HepG2 (cell line): ENCODE measurements around the gene SF3B2. TPM values are rescaled to one million over a fixed set of nuclear protein-coding genes. Genes with fewer than 3 reads are reported as not detected.

Experiments
- BCL6 ChIP-seq: IDR thresholded peaks from 2 replicates; pipeline ENCODE4 v1.6.1; 2016; ENCODE audit warnings: missing genetic modification reagents, missing compliant biosample characterization
- CREB1 ChIP-seq, 2 experiments: fragments of 450-650 bp in 1 of 2; IDR thresholded peaks; 2 replicates each; pipeline ENCODE4 v1.6.1; 2016 to 2017; ENCODE audit warnings: control low read depth in 1 of 2, mild to moderate bottlenecking in 1 of 2, missing compliant biosample characterization in 1 of 2, missing genetic modification characterization in 1 of 2
- HES4 ChIP-seq: sonication (generic); formaldehyde crosslinking; IDR thresholded peaks from 2 replicates; pipeline ENCODE4 v1.9.0; 2021; ENCODE audit warnings: mild to moderate bottlenecking, missing genetic modification reagents, borderline replicate concordance
- NCOA1 ChIP-seq: sonication (generic); formaldehyde crosslinking; IDR thresholded peaks from 2 replicates; pipeline ENCODE4 v1.9.0; 2021; ENCODE audit warnings: missing genetic modification reagents
- NFKBIZ ChIP-seq: IDR thresholded peaks from 2 replicates; pipeline ENCODE4 v1.6.1; 2018; ENCODE audit warnings: missing genetic modification reagents, missing compliant biosample characterization
- SRSF1 ChIP-seq: fragments of 200-400 bp; formaldehyde crosslinking; optimal IDR thresholded peaks from 2 replicates; pipeline ENCODE3; 2017; ENCODE audit warnings: mild to moderate bottlenecking, low read depth, low read length, moderate library complexity
- TAF1 ChIP-seq: sonication (generic); formaldehyde crosslinking; IDR thresholded peaks from 2 replicates; pipeline ENCODE4 v1.4.0; 2020; ENCODE audit warnings: missing genetic modification reagents
- TARDBP ChIP-seq: sonication (generic); formaldehyde crosslinking; IDR thresholded peaks from 2 replicates; pipeline ENCODE4 v1.8.0; 2022; ENCODE audit warnings: mild to moderate bottlenecking, missing genetic modification reagents
- TBP ChIP-seq: sonication (generic); formaldehyde crosslinking; IDR thresholded peaks from 2 replicates; pipeline ENCODE4 v1.5.0; 2020; ENCODE audit warnings: missing genetic modification reagents
- TBX2 ChIP-seq: sonication (generic); formaldehyde crosslinking; IDR thresholded peaks from 2 replicates; pipeline ENCODE4 v1.5.0; 2020; ENCODE audit warnings: missing genetic modification reagents, mild to moderate bottlenecking, borderline replicate concordance
- THAP11 ChIP-seq: IDR thresholded peaks from 2 replicates; pipeline ENCODE4 v1.6.1; 2016; ENCODE audit warnings: missing biosample characterization, missing genetic modification reagents
- TRIM24 ChIP-seq: sonication (generic); formaldehyde crosslinking; IDR thresholded peaks from 2 replicates; pipeline ENCODE4 v1.8.0; 2022; ENCODE audit warnings: mild to moderate bottlenecking, missing genetic modification reagents
- YEATS4 ChIP-seq: sonication (generic); formaldehyde crosslinking; IDR thresholded peaks from 2 replicates; pipeline ENCODE4 v1.4.0; 2020; ENCODE audit warnings: missing genetic modification reagents, borderline replicate concordance
- ZBTB3 ChIP-seq: sonication (generic); formaldehyde crosslinking; IDR thresholded peaks from 2 replicates; pipeline ENCODE4 v1.4.0; 2020; ENCODE audit warnings: low read depth, mild to moderate bottlenecking, moderate library complexity, missing genetic modification reagents, borderline replicate concordance
- ZIK1 ChIP-seq: sonication (generic); formaldehyde crosslinking; IDR thresholded peaks from 2 replicates; pipeline ENCODE4 v1.5.0; 2020; ENCODE audit warnings: mild to moderate bottlenecking, low read depth, missing genetic modification reagents, borderline replicate concordance
- ZNF598 ChIP-seq: sonication (generic); formaldehyde crosslinking; IDR thresholded peaks from 2 replicates; pipeline ENCODE4 v1.5.1; 2020; ENCODE audit warnings: mild to moderate bottlenecking, missing genetic modification reagents, borderline replicate concordance
- ZNF660 ChIP-seq: sonication (generic); formaldehyde crosslinking; IDR thresholded peaks from 2 replicates; pipeline ENCODE4 v1.5.1; 2020; ENCODE audit warnings: mild to moderate bottlenecking, low read depth, missing genetic modification reagents, borderline replicate concordance
- ZNF792 ChIP-seq: IDR thresholded peaks from 2 replicates; pipeline ENCODE4 v1.6.1; 2016
- ZNF816 ChIP-seq: sonication (generic); formaldehyde crosslinking; IDR thresholded peaks from 2 replicates; pipeline ENCODE4 v1.8.0; 2022; ENCODE audit warnings: missing genetic modification reagents, mild to moderate bottlenecking, borderline replicate concordance
- polyA plus RNA-seq, 8 experiments: library from polyadenylated mRNA; depleted of rRNA in 3 of 8; stranded (reverse) in 7 of 8; unstranded in 1 of 8; fragments of >200 nt; fragmentation: Illumina TruSeq in 4 of 8; extraction: Trizol in 4 of 8; gene quantifications; 2 replicates each; pipeline versions ENCODE4 v1.2.1 to v1.2.3, GENCODE V29; 2011 to 2016; ENCODE audit warnings: low read depth in 4 of 8, missing spikeins in 1 of 8, mixed read lengths in 1 of 8; ENCODE audit not compliant: insufficient read depth in 1 of 8
- total RNA-seq, 5 experiments: library from RNA; depleted of rRNA; stranded (reverse); fragments of >200 nt; fragmentation: Illumina TruSeq; extraction: Trizol; gene quantifications; 2 replicates each; pipeline ENCODE4 v1.2.3, GENCODE V29; 2016; ENCODE audit warnings: low read depth in 1 of 5
- TF ChIP-seq, protein P1 (sequence below): sonication (generic); formaldehyde crosslinking; IDR thresholded peaks from 2 replicates; pipeline ENCODE4 v1.5.0; 2020; ENCODE audit warnings: missing genetic modification reagents, mild to moderate bottlenecking, borderline replicate concordance
- TF ChIP-seq, protein P2 (sequence below): sonication (generic); formaldehyde crosslinking; IDR thresholded peaks from 2 replicates; pipeline ENCODE4 v1.4.0; 2020; ENCODE audit warnings: missing genetic modification reagents
- TF ChIP-seq, protein P3 (sequence below): fragments of 450-650 bp; IDR thresholded peaks from 2 replicates; pipeline ENCODE4 v1.6.1; 2016
- TF ChIP-seq, protein P4 (sequence below): sonication (generic); formaldehyde crosslinking; IDR thresholded peaks from 2 replicates; pipeline ENCODE4 v1.4.0; 2020; ENCODE audit warnings: missing genetic modification reagents, low read depth, mild to moderate bottlenecking, borderline replicate concordance

Gene SF3B2
- total and polyA plus RNA-seq, 2 of the 13 experiments (the other 11 are each of a cell fraction or from before 2014, with no cell fraction given) = 70.4 to 153 TPM

DNA sequence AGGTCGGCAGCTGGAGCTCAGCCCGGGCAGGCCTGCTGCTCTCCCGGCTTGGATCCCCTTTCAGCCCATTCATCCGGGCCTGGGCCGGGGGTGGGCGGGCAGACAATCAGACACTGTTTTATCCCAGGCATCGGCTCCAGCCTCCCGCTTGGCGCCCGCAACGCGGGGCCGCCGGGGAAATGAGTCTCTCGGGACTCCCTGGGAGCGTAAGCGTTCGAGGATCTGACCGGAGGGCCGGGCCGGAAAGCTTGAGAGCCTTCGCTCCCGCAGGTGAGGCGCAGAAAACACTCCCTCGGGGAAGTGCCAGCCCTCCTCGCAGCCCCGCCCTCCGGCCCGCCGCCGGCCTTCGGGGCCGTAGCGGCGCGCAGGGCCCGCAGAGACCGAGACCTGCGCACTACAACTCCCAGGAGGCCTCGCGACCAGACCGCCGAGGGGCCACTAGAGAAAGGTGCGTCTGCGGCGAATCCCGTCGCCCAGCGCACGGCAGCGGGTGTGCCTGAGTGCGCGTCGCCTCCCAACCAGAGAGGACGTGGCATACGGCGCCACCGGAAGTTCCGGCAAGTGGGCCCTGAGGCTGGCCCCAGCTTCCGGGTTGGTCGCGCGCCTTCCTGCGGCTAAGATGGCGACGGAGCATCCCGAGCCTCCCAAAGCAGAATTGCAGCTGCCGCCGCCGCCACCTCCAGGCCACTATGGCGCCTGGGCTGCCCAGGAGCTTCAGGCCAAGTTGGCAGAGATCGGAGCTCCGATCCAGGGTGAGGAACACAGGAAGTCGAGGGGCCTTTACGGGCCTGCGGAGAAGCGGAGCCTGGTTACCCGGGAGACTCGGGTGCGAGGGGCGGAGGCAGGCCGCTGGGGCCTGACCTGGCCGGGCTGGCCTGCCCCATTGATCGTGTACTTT lies at the start of gene SF3B2 (continued):
- TF ChIP-seq, protein P1, sequence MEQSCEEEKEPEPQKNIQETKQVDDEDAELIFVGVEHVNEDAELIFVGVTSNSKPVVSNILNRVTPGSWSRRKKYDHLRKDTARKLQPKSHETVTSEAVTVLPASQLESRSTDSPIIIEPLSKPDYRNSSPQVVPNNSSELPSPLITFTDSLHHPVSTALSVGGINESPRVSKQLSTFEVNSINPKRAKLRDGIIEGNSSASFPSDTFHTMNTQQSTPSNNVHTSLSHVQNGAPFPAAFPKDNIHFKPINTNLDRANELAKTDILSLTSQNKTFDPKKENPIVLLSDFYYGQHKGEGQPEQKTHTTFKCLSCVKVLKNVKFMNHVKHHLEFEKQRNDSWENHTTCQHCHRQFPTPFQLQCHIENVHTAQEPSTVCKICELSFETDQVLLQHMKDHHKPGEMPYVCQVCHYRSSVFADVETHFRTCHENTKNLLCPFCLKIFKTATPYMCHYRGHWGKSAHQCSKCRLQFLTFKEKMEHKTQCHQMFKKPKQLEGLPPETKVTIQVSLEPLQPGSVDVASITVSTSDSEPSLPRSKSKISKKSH (CRISPR knock-in tag) = peak; percentile 79; the same call in 1 of the 2 replicates
- TF ChIP-seq ZIK1 = peak; percentile 55; the same call in 1 of the 2 replicates
- TF ChIP-seq ZNF816 (CRISPR knock-in tag) = peak; percentile 80
- no peak for TF ChIP-seq ZNF660 (CRISPR knock-in tag)
- peak; percentile 70; the same call in 1 of the 2 replicates for TF ChIP-seq TARDBP (CRISPR knock-in tag)
- peak; percentile 88 for TF ChIP-seq CREB1 (IDR thresholded peaks at IDR 0.05)
- TF ChIP-seq CREB1 (CRISPR knock-in tag; IDR thresholded peaks at IDR 0.05) = peak; percentile 93
- TF ChIP-seq YEATS4 (CRISPR knock-in tag) = peak; percentile 94
- peak; percentile 89 for TF ChIP-seq TBX2 (CRISPR knock-in tag)
- TF ChIP-seq, protein P2, sequence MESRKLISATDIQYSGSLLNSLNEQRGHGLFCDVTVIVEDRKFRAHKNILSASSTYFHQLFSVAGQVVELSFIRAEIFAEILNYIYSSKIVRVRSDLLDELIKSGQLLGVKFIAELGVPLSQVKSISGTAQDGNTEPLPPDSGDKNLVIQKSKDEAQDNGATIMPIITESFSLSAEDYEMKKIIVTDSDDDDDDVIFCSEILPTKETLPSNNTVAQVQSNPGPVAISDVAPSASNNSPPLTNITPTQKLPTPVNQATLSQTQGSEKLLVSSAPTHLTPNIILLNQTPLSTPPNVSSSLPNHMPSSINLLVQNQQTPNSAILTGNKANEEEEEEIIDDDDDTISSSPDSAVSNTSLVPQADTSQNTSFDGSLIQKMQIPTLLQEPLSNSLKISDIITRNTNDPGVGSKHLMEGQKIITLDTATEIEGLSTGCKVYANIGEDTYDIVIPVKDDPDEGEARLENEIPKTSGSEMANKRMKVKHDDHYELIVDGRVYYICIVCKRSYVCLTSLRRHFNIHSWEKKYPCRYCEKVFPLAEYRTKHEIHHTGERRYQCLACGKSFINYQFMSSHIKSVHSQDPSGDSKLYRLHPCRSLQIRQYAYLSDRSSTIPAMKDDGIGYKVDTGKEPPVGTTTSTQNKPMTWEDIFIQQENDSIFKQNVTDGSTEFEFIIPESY (CRISPR knock-in tag) = 0 out of 2 replicates have a peak, but pooled peaks have one; percentile 6
- TF ChIP-seq TAF1 = peak; percentile 96
- no peak for TF ChIP-seq TRIM24
- TF ChIP-seq ZNF598 (CRISPR knock-in tag) = peak; percentile 88
- TF ChIP-seq THAP11 (CRISPR knock-in tag) = peak; percentile 99
- TF ChIP-seq ZNF792 (CRISPR knock-in tag) = peak; percentile 42; the same call in 1 of the 2 replicates
- TF ChIP-seq TBP = no peak
- peak; percentile 37; the same call in 1 of the 2 replicates for TF ChIP-seq BCL6 (CRISPR knock-in tag)
- peak; percentile 73 for TF ChIP-seq SRSF1
- peak; percentile 26; the same call in 1 of the 2 replicates for TF ChIP-seq NCOA1 (CRISPR knock-in tag)
- TF ChIP-seq, protein P3, sequence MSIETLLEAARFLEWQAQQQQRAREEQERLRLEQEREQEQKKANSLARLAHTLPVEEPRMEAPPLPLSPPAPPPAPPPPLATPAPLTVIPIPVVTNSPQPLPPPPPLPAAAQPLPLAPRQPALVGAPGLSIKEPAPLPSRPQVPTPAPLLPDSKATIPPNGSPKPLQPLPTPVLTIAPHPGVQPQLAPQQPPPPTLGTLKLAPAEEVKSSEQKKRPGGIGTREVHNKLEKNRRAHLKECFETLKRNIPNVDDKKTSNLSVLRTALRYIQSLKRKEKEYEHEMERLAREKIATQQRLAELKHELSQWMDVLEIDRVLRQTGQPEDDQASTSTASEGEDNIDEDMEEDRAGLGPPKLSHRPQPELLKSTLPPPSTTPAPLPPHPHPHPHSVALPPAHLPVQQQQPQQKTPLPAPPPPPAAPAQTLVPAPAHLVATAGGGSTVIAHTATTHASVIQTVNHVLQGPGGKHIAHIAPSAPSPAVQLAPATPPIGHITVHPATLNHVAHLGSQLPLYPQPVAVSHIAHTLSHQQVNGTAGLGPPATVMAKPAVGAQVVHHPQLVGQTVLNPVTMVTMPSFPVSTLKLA = peak; percentile 59
- TF ChIP-seq NFKBIZ (CRISPR knock-in tag) = no peak
- TF ChIP-seq, protein P4, sequence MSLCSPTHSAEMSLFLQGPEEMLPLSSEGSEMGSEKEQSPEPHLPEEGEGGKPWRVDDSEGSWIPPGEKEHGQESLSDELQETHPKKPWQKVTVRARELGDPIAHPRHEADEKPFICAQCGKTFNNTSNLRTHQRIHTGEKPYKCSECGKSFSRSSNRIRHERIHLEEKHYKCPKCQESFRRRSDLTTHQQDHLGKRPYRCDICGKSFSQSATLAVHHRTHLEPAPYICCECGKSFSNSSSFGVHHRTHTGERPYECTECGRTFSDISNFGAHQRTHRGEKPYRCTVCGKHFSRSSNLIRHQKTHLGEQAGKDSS (CRISPR knock-in tag) = 0 out of 2 replicates have a peak, but pooled peaks have one; percentile 48
- TF ChIP-seq ZBTB3 (CRISPR knock-in tag) = 0 out of 2 replicates have a peak, but pooled peaks have one; percentile 58
- TF ChIP-seq HES4 (CRISPR knock-in tag) = peak; percentile 71; the same call in 1 of the 2 replicates
